GM19372 (cell line): ENCODE measurements around the gene GNAI3.

Experiments
- ATAC-seq: cut with Tn5 transposase; IDR thresholded peaks from one replicate; pipeline ENCODE4 v1.9.1; 2021; ENCODE audit warnings: mild to moderate bottlenecking, low read depth, moderate library complexity; ENCODE audit not compliant: unreplicated experiment

The GNAI3 gene

DNA sequence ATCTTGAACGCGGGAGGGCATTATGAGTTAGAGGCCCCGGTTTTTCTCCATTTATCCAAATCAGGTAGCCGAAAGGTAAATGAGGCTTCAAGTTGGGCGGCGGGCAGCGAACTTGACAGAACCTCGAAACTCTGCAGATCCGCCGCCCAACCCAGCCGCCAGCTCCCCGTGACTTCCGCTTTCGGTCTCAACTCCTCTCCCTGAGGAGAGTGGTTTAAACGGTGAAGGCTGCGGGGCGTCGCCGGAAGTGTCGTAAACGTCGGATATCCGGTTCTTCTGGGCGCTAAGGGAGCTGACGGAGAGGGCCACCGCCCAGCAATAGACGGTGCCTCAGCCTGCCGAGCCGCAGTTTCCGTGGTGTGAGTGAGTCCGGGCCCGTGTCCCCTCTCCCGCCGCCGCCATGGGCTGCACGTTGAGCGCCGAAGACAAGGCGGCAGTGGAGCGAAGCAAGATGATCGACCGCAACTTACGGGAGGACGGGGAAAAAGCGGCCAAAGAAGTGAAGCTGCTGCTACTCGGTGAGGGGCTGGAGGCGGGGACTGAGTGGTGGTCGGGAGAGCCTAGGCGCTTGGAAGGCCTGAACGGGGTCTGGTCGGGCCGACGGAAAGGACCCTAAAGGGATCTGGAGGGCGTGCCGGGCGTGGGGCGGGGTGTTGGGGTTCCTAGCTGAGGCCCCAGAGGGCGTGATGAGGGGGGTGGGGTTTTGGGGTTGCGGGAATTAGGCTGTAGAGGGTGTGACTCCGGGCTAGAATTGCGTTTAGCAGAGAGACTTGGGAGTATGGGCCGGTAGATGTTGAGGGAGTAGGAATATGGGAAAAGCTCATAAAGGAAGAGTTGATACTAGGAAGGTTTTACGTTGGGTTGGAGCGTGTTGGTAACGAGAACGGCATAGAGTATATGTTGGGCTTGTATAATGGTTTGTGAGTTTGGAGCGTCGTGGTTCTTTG lies at the start of gene GNAI3:
Gene GNAI3 (plus strand): TSS at position 295 of the 947 bp plus-strand sequence. CDS start 106 bp downstream, at position 401.
- ATAC-seq, result peak; percentile 92

DNA sequence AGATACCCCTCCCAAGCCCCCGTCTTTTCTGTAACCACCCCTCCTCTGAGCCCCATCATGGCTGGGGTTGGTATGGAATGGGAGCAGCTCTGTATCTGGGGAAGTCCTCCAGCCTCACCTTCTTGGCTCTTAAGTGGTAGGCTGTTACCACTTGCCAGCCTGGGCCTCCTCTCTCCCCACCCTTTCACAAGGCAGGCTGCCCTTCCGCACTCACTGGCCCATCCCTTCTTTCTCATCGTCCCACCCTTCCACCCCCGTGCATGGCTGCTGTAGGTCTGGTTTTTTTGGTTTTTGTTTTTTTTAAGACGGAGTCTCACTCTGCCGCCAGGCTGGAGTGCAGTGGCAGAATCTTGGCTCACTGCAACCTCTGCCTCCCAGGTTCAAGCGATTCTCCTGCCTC lies 49.3 kb upstream of the GNAI3 start:
- ATAC-seq, result no peak

DNA sequence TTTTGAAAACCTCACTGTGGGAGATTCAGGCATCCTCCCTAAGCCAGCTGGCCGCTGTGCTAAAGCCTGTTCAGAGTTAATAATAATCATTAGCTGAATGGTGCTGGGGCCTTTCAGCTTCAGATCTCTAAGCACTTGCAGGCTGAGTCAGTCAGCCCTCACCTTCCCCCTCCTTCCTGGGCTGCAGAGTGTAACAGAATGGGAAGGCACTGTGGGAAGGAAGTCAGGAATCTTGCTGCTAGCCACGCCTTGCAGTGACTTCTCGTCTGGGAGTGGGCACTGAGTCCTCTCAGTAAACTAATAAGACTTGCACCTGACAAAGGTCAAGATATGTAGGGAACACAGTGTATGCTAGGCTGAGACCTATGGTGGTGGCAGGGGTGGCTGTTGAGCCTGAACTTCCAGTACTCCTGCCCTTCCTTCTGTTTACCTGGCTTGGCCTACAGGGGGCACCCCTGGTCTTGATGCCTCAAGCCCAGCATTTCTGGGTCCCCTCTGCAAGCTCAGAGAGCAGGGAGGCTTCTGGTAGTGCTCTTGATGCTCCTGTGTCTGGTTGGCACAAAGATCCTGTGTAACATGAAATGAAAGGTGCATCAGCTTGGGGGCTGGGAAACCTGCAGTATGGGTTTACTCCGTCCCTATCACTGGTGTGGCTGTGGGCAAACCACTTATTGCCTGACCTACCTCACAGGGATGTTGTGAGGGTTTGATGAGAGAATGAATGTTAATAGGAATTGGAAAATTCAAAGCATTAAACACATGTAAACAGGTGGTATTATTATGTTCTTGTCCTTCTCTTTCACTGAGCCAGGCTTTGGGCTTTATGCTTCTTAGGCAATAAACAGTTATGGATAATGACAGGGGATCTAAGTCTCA lies 48.5 kb upstream of the GNAI3 start:
- no peak for ATAC-seq

DNA sequence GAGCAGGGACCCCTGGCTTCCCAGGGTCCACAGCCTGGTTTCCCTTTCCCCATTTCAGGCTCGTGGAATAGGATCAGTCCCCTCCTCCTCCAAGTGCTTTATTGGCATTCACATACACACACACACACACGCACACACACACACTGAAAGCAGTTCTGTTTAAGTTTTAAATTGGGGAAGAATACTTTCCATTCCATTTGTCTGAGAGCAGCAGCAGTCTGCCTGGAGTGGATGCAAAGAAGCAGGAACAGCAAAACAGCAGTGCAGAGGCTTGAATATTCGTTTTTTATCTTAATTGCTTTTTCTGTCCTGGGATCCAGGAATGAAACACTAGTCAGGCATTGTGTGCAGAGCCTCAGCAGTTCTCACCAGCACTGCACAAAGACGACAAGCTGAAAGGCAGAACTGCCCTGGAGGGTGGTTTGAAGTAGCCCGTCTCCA lies 47.5 kb upstream of the GNAI3 start:
- ATAC-seq, result no peak

DNA sequence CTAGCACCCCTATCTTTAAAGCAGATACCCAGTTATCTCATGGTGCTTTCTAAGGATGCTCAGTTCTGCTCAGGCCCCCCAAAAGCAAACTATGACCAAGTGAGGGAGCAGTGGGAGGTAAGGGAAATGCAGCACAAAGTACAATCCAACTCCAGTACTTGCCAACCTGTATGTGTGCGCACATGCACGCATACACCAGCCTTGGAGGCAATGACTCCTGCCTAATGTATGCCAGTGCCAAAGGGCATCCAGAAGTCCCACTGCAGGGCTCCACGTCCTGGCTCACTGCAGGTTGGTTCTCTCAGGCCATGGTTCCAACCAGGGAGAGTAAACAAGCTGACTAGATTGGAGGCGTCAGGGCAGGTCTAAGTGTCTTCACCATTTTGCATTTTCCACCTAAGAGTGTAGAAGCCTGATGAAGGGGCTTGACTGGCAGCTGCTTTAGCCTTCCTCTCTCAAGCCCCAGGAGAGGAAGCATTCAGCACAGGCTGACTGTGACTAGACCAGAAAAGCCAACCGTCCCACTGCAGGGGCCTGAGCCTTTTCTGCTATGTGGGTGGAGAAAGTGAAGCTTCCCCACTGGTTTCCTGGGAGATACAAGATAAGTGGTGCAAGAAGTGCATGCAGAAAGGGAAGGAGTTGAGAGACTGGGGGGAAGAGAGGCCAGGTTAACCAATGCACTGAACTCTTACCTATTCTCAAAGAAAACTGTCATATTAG lies 46.6 kb upstream of the GNAI3 start:
- no peak for ATAC-seq

DNA sequence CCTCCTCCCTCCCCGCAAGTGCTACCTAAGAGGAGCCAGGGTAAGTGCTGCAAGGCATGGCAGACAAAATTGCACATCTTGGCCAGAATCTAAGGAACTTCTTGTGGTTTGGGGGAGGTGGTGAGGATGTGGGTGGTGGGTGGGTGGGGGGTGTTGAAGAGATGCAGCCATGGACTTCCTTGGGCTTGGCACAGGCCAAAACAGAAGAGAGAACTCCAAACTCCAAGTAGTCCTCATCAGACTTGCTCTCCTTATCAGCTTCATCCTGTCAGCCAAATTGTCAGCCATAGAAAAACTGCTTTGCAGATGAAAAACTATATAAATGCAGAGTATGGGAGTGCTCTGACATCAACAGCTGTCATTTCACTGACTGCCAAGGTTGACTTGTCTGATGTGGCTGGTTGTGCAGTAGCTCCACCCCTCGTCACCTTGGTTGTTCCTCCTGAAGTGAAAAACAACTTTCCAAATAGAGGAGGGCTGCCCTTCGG lies 46.0 kb upstream of the GNAI3 start:
- ATAC-seq, result no peak

DNA sequence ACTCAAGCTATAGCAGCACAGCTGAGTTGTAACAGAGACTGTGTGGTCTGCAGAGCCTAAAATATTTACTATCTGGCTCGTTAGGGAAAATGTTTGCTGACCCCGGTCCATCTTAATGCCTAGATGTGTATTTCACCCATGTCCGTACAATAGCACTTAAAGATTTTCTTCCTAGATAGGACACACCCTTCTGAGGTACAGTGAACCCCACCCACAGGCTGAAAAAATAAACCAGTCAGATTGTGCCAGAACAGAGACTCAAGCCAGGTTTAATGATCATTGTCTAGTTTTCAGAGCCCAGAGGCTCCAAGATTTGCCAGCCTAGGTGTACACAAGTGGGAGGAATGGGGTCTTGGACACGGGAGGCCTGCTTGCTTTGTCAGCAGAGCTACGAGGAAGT lies 44.5 kb upstream of the GNAI3 start:
- ATAC-seq, result no peak

DNA sequence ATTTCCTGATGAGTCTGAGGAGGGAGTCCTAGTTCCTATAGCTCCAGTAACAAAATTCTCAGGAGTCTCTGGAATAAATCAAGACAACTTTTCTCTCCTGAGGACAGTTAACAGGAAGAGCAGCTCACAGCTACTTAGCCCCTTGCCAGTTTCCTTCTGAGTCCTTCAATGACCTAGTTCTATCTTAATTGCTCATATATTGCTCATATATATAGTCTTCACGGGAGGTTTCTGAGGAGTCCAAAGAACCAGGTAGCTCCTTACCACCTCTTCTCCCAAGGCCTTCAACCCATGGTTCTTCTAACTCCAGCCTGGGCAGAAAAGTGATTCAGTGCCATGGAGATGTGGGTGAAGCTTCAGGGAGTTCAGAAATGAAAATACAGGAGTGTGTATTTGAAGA lies 43.4 kb upstream of the GNAI3 start:
- ATAC-seq, result no peak

DNA sequence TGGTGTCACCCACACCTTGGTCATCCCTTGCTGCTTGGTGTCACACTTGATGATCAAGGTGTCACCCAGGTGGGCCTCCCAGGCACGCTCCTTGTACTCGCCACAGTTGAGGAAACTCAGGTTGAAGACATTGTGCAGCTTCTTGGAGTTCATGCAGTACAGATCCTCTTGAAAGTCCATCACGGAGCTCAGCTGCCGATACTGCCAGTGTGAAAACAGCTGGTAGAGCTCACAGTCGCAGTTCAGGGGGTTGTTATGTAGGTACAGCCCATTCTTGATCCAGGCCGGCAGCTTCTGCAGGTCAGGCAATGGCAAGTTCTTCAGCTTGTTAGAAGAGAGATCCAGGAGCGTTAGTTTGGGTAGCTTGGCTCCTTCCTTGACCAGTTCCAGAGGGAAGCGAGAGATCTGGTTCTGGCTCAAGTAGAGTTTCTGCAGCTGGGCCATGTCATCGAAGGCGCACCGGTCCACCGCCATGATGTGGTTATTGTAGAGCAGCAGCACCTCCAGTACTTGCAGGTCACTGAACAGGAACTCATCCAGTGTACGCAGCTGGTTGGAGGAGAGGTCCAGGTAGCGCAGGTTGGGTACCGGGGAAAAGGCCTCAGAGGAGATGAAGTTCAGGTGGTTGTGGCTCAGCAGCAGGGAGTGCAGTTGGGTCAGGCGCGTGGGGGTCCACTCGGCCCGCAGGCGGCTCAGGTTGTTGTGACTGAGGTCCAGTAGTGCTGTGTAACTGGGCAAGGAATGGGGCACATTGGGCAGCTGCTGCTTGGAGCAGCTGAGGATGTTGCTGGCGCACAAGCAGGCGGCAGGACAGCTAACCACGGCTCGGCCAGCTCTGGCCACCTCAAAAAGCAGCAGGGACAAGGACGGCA lies 40.2 kb upstream of the GNAI3 start:
- no peak for ATAC-seq

DNA sequence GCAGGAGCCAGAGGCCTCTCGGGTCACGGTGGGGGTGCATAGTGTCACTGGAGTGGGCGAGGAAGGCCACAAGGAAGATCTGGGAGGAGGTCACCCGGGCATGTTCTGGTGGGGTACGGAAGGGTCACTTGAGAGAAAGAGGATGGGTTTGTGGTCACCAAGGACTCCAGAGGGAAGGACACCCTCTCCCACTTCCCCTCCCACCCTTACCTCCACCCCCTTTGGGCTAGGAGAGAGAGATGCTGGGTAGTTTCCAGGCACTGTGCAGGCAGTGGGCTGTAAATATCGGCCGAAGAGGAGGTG lies 39.6 kb upstream of the GNAI3 start:
- ATAC-seq, result no peak

DNA sequence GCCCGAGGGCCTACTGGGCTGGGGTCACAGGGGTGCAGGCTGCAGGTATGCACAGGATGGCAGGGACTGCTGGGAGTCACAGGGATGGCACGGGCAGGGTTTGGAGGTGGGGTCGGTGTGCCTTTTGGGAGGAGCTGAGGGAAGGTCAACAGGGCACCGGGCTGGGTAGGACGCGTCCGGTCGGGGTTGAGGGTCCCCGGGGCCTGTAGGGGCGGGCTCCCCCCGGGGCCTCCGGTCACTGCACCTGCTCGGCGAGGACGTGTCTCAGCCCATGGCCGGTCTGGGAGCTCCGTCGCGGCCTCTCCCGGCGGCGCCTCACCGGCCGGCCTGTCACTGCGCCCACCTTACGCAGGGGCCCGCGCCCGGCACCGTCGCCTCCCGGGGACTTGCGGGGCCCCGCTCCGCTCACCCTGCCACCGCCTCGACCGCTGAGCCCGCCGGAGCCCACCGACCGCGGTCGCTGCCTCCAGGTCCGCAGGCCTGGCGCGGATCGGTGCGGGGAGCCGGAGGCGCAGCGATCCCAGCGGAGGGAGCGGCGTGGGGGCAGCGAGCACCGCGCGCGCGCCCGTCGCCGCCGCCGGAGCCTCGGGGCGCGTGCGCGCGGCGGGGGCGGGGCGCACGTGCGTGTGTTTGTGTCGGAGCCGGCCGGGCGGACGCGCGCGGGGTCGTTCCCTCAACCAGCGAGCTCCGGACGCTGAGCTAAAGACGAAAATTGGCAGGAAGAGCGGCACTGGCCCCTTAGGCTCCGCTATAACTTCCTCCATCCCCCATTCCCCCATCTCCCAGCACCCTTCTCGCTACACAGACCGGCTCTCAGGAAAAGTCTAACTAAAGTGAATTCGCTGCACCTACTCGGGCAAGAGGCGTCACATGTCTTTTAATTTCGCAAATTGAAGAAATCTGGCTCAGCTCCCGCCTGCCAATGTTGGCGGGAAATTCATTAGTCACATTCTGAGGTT lies 39.0 kb upstream of the GNAI3 start, which contains the start of gene AMIGO1:
Gene AMIGO1 (minus strand): TSS at position 552 of the 959 bp plus-strand sequence. CDS start 815 bp downstream, outside the sequence.
- ATAC-seq, result peak; percentile 59

DNA sequence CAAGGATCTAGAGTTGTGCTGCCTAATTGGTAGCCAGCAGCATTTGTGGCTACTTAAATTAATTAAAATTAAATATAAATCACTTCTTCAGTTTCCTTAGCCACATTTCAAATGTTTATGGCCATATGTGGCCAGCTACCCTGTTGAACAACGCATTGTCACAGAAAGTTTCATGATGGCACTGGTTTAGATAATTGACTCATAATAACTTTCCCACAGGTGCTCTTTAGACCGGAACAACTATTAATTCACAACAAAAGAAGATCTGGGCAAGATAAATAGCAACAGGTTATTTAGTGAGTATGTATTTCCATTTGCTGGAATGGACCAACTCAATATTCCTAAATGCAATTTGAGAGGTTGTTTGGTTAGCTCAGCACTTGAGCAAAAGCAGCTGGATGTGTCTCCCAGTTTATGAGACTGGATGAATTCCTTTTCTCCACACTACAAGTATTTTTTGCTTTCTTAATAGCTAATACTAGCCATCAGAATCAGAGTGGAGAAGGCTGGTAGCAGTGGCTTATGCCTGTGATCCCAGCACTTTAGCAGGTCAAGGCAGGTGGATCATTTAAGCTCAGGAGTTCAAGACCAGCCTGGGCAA lies 35.2 kb upstream of the GNAI3 start:
- no peak for ATAC-seq

DNA sequence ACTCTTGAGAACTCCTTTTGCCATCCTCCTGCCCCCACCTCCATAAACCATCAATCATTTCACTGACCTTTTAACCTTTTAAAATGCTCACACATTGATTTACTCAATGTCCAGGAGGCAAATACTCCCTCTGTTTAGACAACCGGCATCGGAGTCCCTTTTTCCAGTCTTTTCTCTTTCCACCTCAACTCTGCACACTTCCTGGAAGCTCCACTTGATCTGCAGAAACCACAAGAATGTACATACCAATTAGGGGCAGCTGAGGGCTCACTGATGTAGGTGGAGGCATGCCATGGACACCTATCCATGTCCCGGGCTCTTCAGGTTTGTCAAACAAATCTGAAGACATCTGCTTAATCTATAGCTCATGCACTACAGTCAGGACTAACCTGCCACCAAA lies 33.6 kb upstream of the GNAI3 start:
- no peak for ATAC-seq

DNA sequence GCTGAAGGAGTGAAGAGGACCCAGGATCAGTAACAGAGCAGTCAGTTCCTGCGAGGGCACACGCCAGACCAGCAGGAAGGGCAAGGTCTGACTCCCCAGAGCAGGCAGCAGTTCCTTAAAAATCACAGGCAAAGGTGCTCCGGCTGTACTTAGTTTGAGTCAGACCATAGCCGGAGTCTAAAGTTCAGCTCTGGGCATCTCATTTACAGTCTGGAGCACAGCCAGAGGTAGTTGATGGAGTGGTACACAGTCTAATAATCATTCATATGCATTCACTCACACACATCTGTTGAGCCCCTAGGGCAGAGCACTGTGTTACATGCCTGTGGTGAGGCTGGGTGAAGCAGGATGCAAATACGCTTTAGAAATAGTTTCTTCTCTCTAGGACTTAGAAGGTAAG lies 31.5 kb upstream of the GNAI3 start:
- ATAC-seq, result no peak

DNA sequence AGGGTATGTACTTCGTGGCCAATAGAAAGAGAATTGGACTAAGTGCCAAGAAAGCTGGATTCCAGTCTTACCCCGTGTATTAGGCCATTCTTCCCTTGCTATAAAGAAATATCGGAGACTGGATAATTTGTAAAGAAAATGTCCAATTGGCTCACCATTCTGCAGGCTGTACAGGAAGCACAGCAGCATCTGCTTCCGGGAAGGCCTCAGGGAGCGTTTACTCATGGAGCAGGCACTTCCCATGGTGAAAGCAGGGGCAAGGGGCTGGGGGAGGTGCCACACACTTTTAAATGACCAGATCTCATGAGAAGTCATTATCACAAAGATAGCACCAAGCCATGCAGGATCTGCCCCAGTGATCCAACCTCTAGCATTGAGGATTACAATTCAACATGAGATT lies 31.1 kb upstream of the GNAI3 start:
- no peak for ATAC-seq

DNA sequence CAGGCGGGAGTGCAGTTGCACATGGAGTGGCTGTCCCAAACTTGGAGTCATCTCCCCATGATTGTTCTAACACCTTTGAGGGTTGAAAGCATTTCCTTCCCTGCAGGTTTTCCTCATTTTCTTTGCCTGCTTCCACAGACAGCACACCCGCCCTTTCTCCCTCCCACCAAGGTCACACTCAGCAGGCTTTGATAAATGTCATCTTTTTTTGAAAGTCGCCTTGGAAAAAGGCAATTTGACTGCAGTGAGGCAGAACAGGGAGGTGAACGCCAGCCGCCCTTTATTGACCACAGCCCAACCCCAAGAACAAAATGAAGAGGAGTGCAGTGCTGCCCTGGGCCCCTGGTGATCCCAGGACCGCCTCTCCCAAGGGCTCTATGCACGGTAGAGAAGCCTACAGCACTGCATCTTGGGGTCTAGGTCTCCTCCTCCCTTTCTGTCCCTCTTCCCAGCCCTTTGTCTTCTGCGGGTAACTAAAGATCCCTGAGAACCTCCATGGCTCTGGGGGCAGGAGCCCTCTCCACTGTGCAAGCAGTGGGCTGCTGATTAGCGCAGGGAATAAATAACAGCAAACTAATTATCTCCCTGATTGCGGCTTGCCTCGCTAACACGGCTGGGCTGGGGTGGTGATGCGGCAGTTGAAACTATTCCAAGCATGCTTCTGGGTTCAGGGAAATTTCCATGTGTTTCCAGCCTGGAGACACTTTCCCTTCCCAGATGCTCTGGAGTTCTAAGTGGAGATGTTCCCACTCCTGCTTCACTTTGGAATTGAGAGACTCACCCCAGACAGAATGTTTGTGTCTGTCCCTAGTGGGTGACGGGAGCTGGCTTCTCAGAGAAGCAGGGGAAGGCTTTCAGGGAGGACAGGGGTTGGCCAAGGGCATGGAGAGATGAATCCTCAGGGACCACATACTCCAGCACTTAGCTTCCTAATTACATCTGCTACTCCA lies 27.1 kb upstream of the GNAI3 start:
- ATAC-seq, result no peak

DNA sequence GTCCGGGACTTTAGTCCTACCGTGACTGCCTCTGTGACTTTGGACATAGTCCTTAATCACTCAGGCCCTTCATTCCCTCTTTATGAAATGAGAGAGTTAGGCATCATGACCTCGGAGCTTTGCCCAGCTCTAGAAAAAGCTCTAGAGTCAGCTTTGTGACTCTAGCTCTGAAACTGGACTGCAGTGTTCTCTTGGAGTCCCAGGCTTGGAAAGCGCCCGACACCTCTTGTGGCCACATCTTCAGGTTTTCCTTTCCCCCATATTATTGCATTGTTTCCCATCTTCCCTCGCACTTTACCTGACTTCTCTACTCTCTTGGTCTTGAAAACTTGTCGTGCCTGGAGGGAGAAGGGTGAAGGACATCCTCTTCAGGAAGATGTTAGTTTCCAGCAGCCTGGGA lies 26.4 kb upstream of the GNAI3 start:
- ATAC-seq, result no peak
